ES-I3 (cell line): ENCODE data around the gene UBE2U.
"Not testable (repeated sequence)": the region's sequence is repeated elsewhere in the genome, so short reads cannot be mapped to it uniquely, and the experiment has no call there.

Source experiments
- H3K36me3 ChIP-seq: 2 replicates; pipeline ENCODE4 v1.6.1; 2013; ENCODE audit warnings: mild to moderate bottlenecking, low read length, control low read depth, moderate library complexity; ENCODE audit not compliant: insufficient read depth
- H3K4me1 ChIP-seq: 2 replicates; pipeline ENCODE4 v1.6.1; 2013; ENCODE audit warnings: mild to moderate bottlenecking, control low read depth, low read length; ENCODE audit not compliant: insufficient read depth
- H3K9ac ChIP-seq: 2 replicates; pipeline ENCODE4 v1.6.1; 2013; ENCODE audit warnings: low read depth, mild to moderate bottlenecking, low read length, moderate library complexity
- H3K9me3 ChIP-seq: 2 replicates; pipeline ENCODE4 v1.6.1; 2013; ENCODE audit warnings: mild to moderate bottlenecking, low read length, moderate library complexity; ENCODE audit not compliant: control insufficient read depth, insufficient read depth

UBE2U gene

GRCh38 chr1:64200064-64200463 lies 3.4 kb upstream of the UBE2U start:
- Histone ChIP-seq H3K9ac (no peak overlapping the region), H3K4me1 (peaks cover 5% of the 10 kb centered on the region), H3K36me3 (no peaks in the 10 kb centered on the region), H3K9me3 (0 out of 2 replicates have a peak, but pooled peaks cover 2% of the 10 kb centered on the region)

GRCh38 chr1:64209221-64209620 lies 5.8 kb downstream of the UBE2U start:
- Histone ChIP-seq H3K9me3 (no peaks in the 10 kb centered on the region), H3K4me1 (no peaks in the 10 kb centered on the region), H3K9ac (no peak overlapping the region), H3K36me3 (no peaks in the 10 kb centered on the region)

GRCh38 chr1:64212031-64212430 lies 8.6 kb downstream of the UBE2U start:
- Histone ChIP-seq H3K4me1 (no peaks in the 10 kb centered on the region), H3K36me3 (no peaks in the 10 kb centered on the region), H3K9me3 (no peaks in the 10 kb centered on the region), H3K9ac (no peak overlapping the region)

- no peaks in the 10 kb centered on the region for H3K9me3 ChIP-seq
- no peak overlapping the region for H3K9ac ChIP-seq
- no peaks in the 10 kb centered on the region for H3K36me3 ChIP-seq
- no peaks in the 10 kb centered on the region for H3K4me1 ChIP-seq
Observed at GRCh38 chr1:64215576-64215975, 12.2 kb downstream of the UBE2U start.

GRCh38 chr1:64220241-64220640 lies 16.8 kb downstream of the UBE2U start:
- Histone ChIP-seq H3K36me3 (no peaks in the 10 kb centered on the region), H3K4me1 (no peaks in the 10 kb centered on the region), H3K9ac (no peak overlapping the region), H3K9me3 (no peaks in the 10 kb centered on the region)

GRCh38 chr1:64223329-64224151 lies 20.1 kb downstream of the UBE2U start:
- Histone ChIP-seq H3K9me3 (no peaks in the 10 kb centered on the region), H3K4me1 (no peaks in the 10 kb centered on the region), H3K9ac (no peak overlapping the region), H3K36me3 (no peaks in the 10 kb centered on the region)

- not testable (repeated sequence) for H3K9me3 ChIP-seq, H3K9ac ChIP-seq, H3K4me1 ChIP-seq, H3K36me3 ChIP-seq
Observed at GRCh38 chr1:64224236-64224635, 20.8 kb downstream of the UBE2U start.

GRCh38 chr1:64228167-64228957 lies 24.9 kb downstream of the UBE2U start:
- no peaks in the 10 kb centered on the region for H3K36me3 ChIP-seq
- H3K4me1 ChIP-seq, result no peaks in the 10 kb centered on the region
- no peaks in the 10 kb centered on the region for H3K9me3 ChIP-seq
- H3K9ac ChIP-seq, result no peak overlapping the region

- H3K9ac ChIP-seq, result no peak overlapping the region
- H3K4me1 ChIP-seq, result no peaks in the 10 kb centered on the region
- H3K36me3 ChIP-seq, result no peaks in the 10 kb centered on the region
- no peaks in the 10 kb centered on the region for H3K9me3 ChIP-seq
Observed at GRCh38 chr1:64229307-64229706, 25.9 kb downstream of the UBE2U start.

- Histone ChIP-seq H3K9me3 (no peaks in the 10 kb centered on the region), H3K9ac (no peak overlapping the region), H3K4me1 (no peaks in the 10 kb centered on the region), H3K36me3 (no peaks in the 10 kb centered on the region)
Observed at GRCh38 chr1:64231153-64231552, 27.7 kb downstream of the UBE2U start.

- Histone ChIP-seq H3K4me1 (peaks cover 4% of the 10 kb centered on the region; the same call in 1 of the 2 replicates), H3K9ac (no peak overlapping the region), H3K36me3 (no peaks in the 10 kb centered on the region), H3K9me3 (no peaks in the 10 kb centered on the region)
Observed at GRCh38 chr1:64231654-64232053, 28.2 kb downstream of the UBE2U start.

GRCh38 chr1:64234714-64235113 lies 31.3 kb downstream of the UBE2U start:
- Histone ChIP-seq H3K4me1 (peaks cover 6% of the 10 kb centered on the region; the same call in 1 of the 2 replicates), H3K36me3 (no peaks in the 10 kb centered on the region), H3K9ac (no peak overlapping the region), H3K9me3 (no peaks in the 10 kb centered on the region)

- H3K4me1 ChIP-seq, result peaks cover 6% of the 10 kb centered on the region; the same call in 1 of the 2 replicates
- H3K9ac ChIP-seq, result no peak overlapping the region
- no peaks in the 10 kb centered on the region for H3K36me3 ChIP-seq
- no peaks in the 10 kb centered on the region for H3K9me3 ChIP-seq
Observed at GRCh38 chr1:64235181-64235580, 31.8 kb downstream of the UBE2U start.

- Histone ChIP-seq H3K4me1 (peaks cover 6% of the 10 kb centered on the region; the same call in 1 of the 2 replicates), H3K9ac (no peak overlapping the region), H3K36me3 (no peaks in the 10 kb centered on the region), H3K9me3 (no peaks in the 10 kb centered on the region)
Observed at GRCh38 chr1:64235910-64236309, 32.5 kb downstream of the UBE2U start.

- no peak overlapping the region for H3K9ac ChIP-seq
Observed at GRCh38 chr1:64236541-64236954, 33.1 kb downstream of the UBE2U start.

More at GRCh38 chr1:64236541-64236954, 33.1 kb downstream of the UBE2U start:
- Histone ChIP-seq H3K36me3 (no peaks in the 10 kb centered on the region), H3K4me1 (peaks cover 6% of the 10 kb centered on the region; the same call in 1 of the 2 replicates), H3K9me3 (no peaks in the 10 kb centered on the region)
